GM21526 (cell line): ENCODE results near the gene SPINDOC.

ENCODE experiments used
- ATAC-seq: cut with Tn5 transposase; IDR thresholded peaks from one replicate; pipeline ENCODE4 v1.9.1; 2021; ENCODE audit warnings: moderate library complexity; ENCODE audit not compliant: unreplicated experiment, low FRiP score

SPINDOC gene

GRCh38 chr11:63876616-63877015 is 63.4 kb downstream of the SPINDOC start:
- no peak for ATAC-seq
